ENCODE results near the gene PCBP4. TPM values are rescaled to one million over a fixed set of nuclear protein-coding genes. Genes with fewer than 3 reads are reported as not detected.

PCBP4 gene
- total RNA-seq, 1 donor = 22.4 TPM

DNA sequence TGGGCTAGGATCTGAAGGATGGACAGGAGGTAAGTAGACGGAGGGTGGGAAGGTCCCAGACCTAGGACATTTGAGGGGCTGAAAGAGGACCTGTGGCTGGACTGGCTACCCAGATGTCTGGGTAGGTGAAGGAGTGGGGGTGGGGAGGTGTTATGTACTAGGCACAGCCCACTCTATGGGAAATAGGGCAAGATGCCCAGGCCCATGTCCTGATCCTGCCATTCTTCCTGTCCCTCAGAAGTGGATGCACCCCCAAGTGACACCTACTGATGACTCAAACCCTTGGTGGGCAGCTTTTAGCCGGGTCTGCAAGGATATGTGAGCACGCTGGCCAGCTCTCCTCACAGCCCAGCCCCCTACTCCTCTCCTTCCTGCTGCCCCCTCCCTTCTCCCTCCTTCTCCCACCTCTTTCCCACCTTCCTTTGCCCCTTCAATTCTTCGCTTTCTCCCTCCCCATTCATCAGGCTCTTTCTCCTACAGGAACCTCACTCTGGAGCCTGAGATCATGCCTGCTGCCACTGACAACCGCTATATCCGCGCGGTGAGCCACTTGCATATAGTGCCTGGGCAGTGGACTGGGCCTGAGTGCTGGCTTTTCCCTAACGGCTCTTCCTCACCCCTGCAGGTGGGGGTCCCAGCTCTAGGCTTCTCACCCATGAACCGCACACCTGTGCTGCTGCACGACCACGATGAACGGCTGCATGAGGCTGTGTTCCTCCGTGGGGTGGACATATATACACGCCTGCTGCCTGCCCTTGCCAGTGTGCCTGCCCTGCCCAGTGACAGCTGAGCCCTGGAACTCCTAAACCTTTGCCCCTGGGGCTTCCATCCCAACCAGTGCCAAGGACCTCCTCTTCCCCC, 21.3 kb upstream of the PCBP4 start:
- H3K4me3 ChIP-seq (ENCODE audit: insufficient read depth, low read length) = no peak overlapping the region
- no peaks in the 10 kb centered on the region for H3K27me3 ChIP-seq (ENCODE audit: insufficient read depth, low read length)
- H4K20me1 ChIP-seq (ENCODE audit: insufficient read depth, low read length) = peaks cover 7% of the 10 kb centered on the region
- no peak overlapping the region for H3K4me2 ChIP-seq (ENCODE audit: insufficient read depth, low read length)
- DNase-seq (ENCODE audit: insufficient read length, low spot score, missing footprints) = no peak
- H2AFZ ChIP-seq (ENCODE audit: low read length) = no peak overlapping the region
- peaks cover 17% of the 10 kb centered on the region for H3K79me2 ChIP-seq (ENCODE audit: insufficient read depth, low read length)
- H3K4me1 ChIP-seq (ENCODE audit: insufficient read depth, low read length) = peaks cover 14% of the 10 kb centered on the region
- no peaks in the 10 kb centered on the region for H3K9me3 ChIP-seq (ENCODE audit: low read depth, low read length)
- TF ChIP-seq CTCF (IDR thresholded peaks at IDR 0.05; ENCODE audit: extremely low read depth, low read depth, low read length) = no peak
- peaks cover 18% of the 10 kb centered on the region for H3K36me3 ChIP-seq (ENCODE audit: insufficient read depth, low read length)
- H3K27ac ChIP-seq (ENCODE audit: low read depth, low read length) = no peak overlapping the region

GRCh38 chr3:51987568-51987967, 20.3 kb upstream of the PCBP4 start:
- TF ChIP-seq CTCF (IDR thresholded peaks at IDR 0.05; ENCODE audit: extremely low read depth, low read depth, low read length) = no peak
- no peak overlapping the region for H2AFZ ChIP-seq (ENCODE audit: low read length)
- peaks cover 16% of the 10 kb centered on the region for H3K79me2 ChIP-seq (ENCODE audit: insufficient read depth, low read length)
- H3K9me3 ChIP-seq (ENCODE audit: low read depth, low read length) = no peaks in the 10 kb centered on the region
- peaks cover 5% of the 10 kb centered on the region for H4K20me1 ChIP-seq (ENCODE audit: insufficient read depth, low read length)
- peaks cover 16% of the 10 kb centered on the region for H3K4me1 ChIP-seq (ENCODE audit: insufficient read depth, low read length)
- DNase-seq (ENCODE audit: insufficient read length, low spot score, missing footprints) = no peak
- H3K4me2 ChIP-seq (ENCODE audit: insufficient read depth, low read length) = no peak overlapping the region
- H3K36me3 ChIP-seq (ENCODE audit: insufficient read depth, low read length) = peaks cover 13% of the 10 kb centered on the region
- H3K27me3 ChIP-seq (ENCODE audit: insufficient read depth, low read length) = no peaks in the 10 kb centered on the region
- no peak overlapping the region for H3K4me3 ChIP-seq (ENCODE audit: insufficient read depth, low read length)
- no peak overlapping the region for H3K27ac ChIP-seq (ENCODE audit: low read depth, low read length)

DNA sequence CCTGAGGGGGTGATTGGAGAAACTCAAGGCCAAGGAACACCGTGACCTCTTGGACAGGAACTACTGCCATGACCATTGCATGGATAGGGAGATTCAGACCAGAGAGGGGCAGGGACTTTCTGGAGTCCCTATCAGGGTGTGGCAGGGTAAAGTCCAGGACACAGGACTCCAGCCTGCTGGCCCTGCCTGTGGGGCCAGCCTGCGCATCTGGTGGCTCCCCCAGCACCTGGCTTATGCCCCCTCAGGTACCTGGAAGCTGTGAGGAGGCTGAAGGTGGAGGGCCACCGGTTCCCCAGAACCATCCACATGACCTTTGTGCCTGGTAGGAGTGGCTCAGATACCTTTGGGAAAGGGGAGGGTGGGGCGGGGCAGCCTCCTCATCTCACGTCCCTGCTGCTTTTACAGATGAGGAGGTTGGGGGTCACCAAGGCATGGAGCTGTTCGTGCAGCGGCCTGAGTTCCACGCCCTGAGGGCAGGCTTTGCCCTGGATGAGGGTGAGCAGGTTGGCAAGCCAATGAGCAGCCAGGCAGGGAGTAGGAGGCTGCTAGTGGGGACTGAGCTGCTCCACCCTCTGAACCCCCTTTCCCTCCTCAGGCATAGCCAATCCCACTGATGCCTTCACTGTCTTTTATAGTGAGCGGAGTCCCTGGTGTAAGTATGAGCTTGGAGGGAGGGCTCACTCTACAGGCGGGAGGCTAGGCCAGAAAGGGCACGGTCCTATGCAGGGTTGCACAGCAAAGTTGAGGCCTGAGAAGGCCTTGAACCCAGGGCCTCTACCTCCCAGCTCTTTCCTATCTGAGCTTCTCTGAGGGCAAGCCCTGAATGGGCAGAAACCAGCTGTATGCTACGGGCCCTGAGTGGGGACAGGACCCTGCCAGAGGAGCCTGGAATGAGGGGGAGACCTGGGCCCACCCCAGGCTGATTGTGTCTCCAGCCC, 19.0 kb upstream of the PCBP4 start:
- no peak overlapping the region for H3K4me2 ChIP-seq (ENCODE audit: insufficient read depth, low read length)
- no peak overlapping the region for H3K4me3 ChIP-seq (ENCODE audit: insufficient read depth, low read length)
- peaks cover 22% of the 10 kb centered on the region for H3K4me1 ChIP-seq (ENCODE audit: insufficient read depth, low read length)
- H3K9me3 ChIP-seq (ENCODE audit: low read depth, low read length) = no peaks in the 10 kb centered on the region
- no peak for TF ChIP-seq CTCF (IDR thresholded peaks at IDR 0.05; ENCODE audit: extremely low read depth, low read depth, low read length)
- no peak overlapping the region for H2AFZ ChIP-seq (ENCODE audit: low read length)
- no peak overlapping the region for H3K27ac ChIP-seq (ENCODE audit: low read depth, low read length)
- H3K36me3 ChIP-seq (ENCODE audit: insufficient read depth, low read length) = peaks cover under 1% of the 10 kb centered on the region
- H3K79me2 ChIP-seq (ENCODE audit: insufficient read depth, low read length) = peaks cover 17% of the 10 kb centered on the region
- H4K20me1 ChIP-seq (ENCODE audit: insufficient read depth, low read length) = peaks cover 8% of the 10 kb centered on the region
- H3K27me3 ChIP-seq (ENCODE audit: insufficient read depth, low read length) = no peaks in the 10 kb centered on the region
- DNase-seq (ENCODE audit: insufficient read length, low spot score, missing footprints) = peak; percentile 79

GRCh38 chr3:51985063-51985462, 17.8 kb upstream of the PCBP4 start:
- TF ChIP-seq CTCF (IDR thresholded peaks at IDR 0.05; ENCODE audit: extremely low read depth, low read depth, low read length) = no peak
- H4K20me1 ChIP-seq (ENCODE audit: insufficient read depth, low read length) = peaks cover 10% of the 10 kb centered on the region
- H3K27ac ChIP-seq (ENCODE audit: low read depth, low read length) = no peak overlapping the region
- no peaks in the 10 kb centered on the region for H3K27me3 ChIP-seq (ENCODE audit: insufficient read depth, low read length)
- H3K9me3 ChIP-seq (ENCODE audit: low read depth, low read length) = no peaks in the 10 kb centered on the region
- no peak overlapping the region for H3K4me3 ChIP-seq (ENCODE audit: insufficient read depth, low read length)
- no peak for DNase-seq (ENCODE audit: insufficient read length, low spot score, missing footprints)
- H3K36me3 ChIP-seq (ENCODE audit: insufficient read depth, low read length) = no peaks in the 10 kb centered on the region
- H3K4me1 ChIP-seq (ENCODE audit: insufficient read depth, low read length) = peaks cover 22% of the 10 kb centered on the region
- H3K4me2 ChIP-seq (ENCODE audit: insufficient read depth, low read length) = no peak overlapping the region
- no peak overlapping the region for H2AFZ ChIP-seq (ENCODE audit: low read length)
- peaks cover 24% of the 10 kb centered on the region for H3K79me2 ChIP-seq (ENCODE audit: insufficient read depth, low read length)

Data from osteoblast (primary cell).